NCI-H748 (cell line): Measurements from ENCODE around the gene XPR1.

Source experiments
- DNase-seq: peaks from one replicate; lab custom pipeline; 2025; ENCODE audit not compliant: unreplicated experiment; lab: John Stamatoyannopoulos, UW

Gene XPR1

GRCh38 chr1:180925471-180926051 lies 293.7 kb downstream of the XPR1 start:
- DNase-seq, result no peak

GRCh38 chr1:180926164-180926981 lies 294.6 kb downstream of the XPR1 start:
- DNase-seq, result no peak

- DNase-seq, result no peak
Measured at GRCh38 chr1:180927348-180927747, 295.5 kb downstream of the XPR1 start.

- no peak for DNase-seq
Measured at GRCh38 chr1:180927841-180928240, 296.0 kb downstream of the XPR1 start.

GRCh38 chr1:180928331-180929230 lies 296.8 kb downstream of the XPR1 start:
- DNase-seq, result peak; percentile 68

- DNase-seq, result no peak
Measured at GRCh38 chr1:180929389-180929788, 297.6 kb downstream of the XPR1 start.

GRCh38 chr1:180930687-180931086 lies 298.9 kb downstream of the XPR1 start:
- no peak for DNase-seq

- no peak for DNase-seq
Measured at GRCh38 chr1:180931529-180931928, 299.7 kb downstream of the XPR1 start.

- DNase-seq, result no peak
Measured at GRCh38 chr1:180932378-180932777, 300.6 kb downstream of the XPR1 start.

GRCh38 chr1:180933141-180933540 lies 301.3 kb downstream of the XPR1 start:
- DNase-seq, result no peak

- no peak for DNase-seq
Measured at GRCh38 chr1:180934563-180934962, 302.7 kb downstream of the XPR1 start.

GRCh38 chr1:180935326-180936109 lies 303.7 kb downstream of the XPR1 start:
- DNase-seq, result no peak

GRCh38 chr1:180936110-180937011 lies 304.5 kb downstream of the XPR1 start:
- no peak for DNase-seq

- DNase-seq, result no peak
Measured at GRCh38 chr1:180937012-180937372, 305.2 kb downstream of the XPR1 start.

GRCh38 chr1:180937624-180938225 lies 305.9 kb downstream of the XPR1 start:
- DNase-seq, result no peak

GRCh38 chr1:180939073-180939710 lies 307.4 kb downstream of the XPR1 start:
- no peak for DNase-seq

GRCh38 chr1:180939711-180940103 lies 307.9 kb downstream of the XPR1 start:
- DNase-seq, result no peak
